ENCODE results near the gene LAMC2. TPM values are rescaled to one million over a fixed set of nuclear protein-coding genes. Genes with fewer than 3 reads are reported as not detected.

The LAMC2 gene
- total and polyA plus RNA-seq, 10 of the 15 experiments (the other 5 are each of a cell fraction or from before 2014, with no cell fraction given), result 0.27 to 1.5 (median 0.92) TPM

GRCh38 chr1:183180634-183181056 is 5.4 kb upstream of the LAMC2 start (continued):
- TF ChIP-seq SKIL (IDR thresholded peaks at IDR 0.05; ENCODE audit: low read depth, poor library complexity, severe bottlenecking) (peak; percentile 27), POLR2A (IDR thresholded peaks at IDR 0.05; ENCODE audit: low read depth, low read length) (no peak), EED (IDR thresholded peaks at IDR 0.05; ENCODE audit: low read depth) (peak; percentile 83), RELB (IDR thresholded peaks at IDR 0.05; ENCODE audit: low read depth) (peak; percentile 94), EP300 (IDR thresholded peaks at IDR 0.05; ENCODE audit: borderline replicate concordance in 1 of 2, control insufficient read depth in 1 of 2, low read depth in 2 of 2, low read length in 2 of 2) (peak; percentile 63 to 64; a peak in 1 of 4 replicates), ATF3 (IDR thresholded peaks at IDR 0.05; ENCODE audit: borderline replicate concordance, extremely low read depth, low read depth, low read length) (no peak), ZBTB4 (CRISPR knock-in tag; IDR thresholded peaks at IDR 0.05) (no peak), ZNF24 (IDR thresholded peaks at IDR 0.05) (peak; percentile 66), ETV6 (conservative IDR thresholded peaks at IDR 0.05 in 1 of 2, IDR thresholded peaks at IDR 0.05 in 1 of 2; ENCODE audit: borderline replicate concordance in 1 of 2, low read depth in 1 of 2) (0 out of 4 replicates have a peak, but pooled peaks of 1 of the 2 experiments have one; percentile 11), ZNF592 (IDR thresholded peaks at IDR 0.05) (no peak), NFIC (IDR thresholded peaks at IDR 0.05; ENCODE audit: low read depth, low read length) (peak; percentile 61; the same call in 1 of the 2 replicates), ZNF207 (IDR thresholded peaks at IDR 0.05; ENCODE audit: borderline replicate concordance) (peak; percentile 14; the same call in 1 of the 2 replicates), NBN (IDR thresholded peaks at IDR 0.05) (0 out of 2 replicates have a peak, but pooled peaks have one; percentile 29), ATF7 (IDR thresholded peaks at IDR 0.05; ENCODE audit: low read depth) (peak; percentile 39; the same call in 1 of the 2 replicates), EZH2 (IDR thresholded peaks at IDR 0.05; ENCODE audit: borderline replicate concordance, control insufficient read depth, low read depth, low read length) (no peak), CREM (IDR thresholded peaks at IDR 0.05; ENCODE audit: low read depth) (0 out of 2 replicates have a peak, but pooled peaks have one; percentile 20), JUNB (IDR thresholded peaks at IDR 0.05) (peak; percentile 34; the same call in 1 of the 2 replicates)
